Gastrocnemius medialis (tissue), 4 donors: ENCODE measurements around the gene USP44.

Experiments
- POLR2A ChIP-seq, 2 donors: fragments of 450-650 bp; IDR thresholded peaks; one replicate each; pipeline ENCODE4 v1.6.1; 2017; ENCODE audit warnings: antibody characterized with exemption in 2 of 2, mild to moderate bottlenecking in 2 of 2, moderate library complexity in 2 of 2
- TF ChIP-seq, protein P1 (sequence below), 5 experiments: fragments of 450-650 bp in 3 of 5; fragments of 200-600 bp in 2 of 5; sonication (generic) in 2 of 5; IDR thresholded peaks in 4 of 5; conservative IDR thresholded peaks in 1 of 5; 1 replicate in 4 of 5; 2 replicates in 1 of 5; pipeline ENCODE4 v1.5.1; 2016 to 2019; ENCODE audit warnings: antibody characterized with exemption in 5 of 5, mild to moderate bottlenecking in 3 of 5, moderate library complexity in 3 of 5

DNA sequence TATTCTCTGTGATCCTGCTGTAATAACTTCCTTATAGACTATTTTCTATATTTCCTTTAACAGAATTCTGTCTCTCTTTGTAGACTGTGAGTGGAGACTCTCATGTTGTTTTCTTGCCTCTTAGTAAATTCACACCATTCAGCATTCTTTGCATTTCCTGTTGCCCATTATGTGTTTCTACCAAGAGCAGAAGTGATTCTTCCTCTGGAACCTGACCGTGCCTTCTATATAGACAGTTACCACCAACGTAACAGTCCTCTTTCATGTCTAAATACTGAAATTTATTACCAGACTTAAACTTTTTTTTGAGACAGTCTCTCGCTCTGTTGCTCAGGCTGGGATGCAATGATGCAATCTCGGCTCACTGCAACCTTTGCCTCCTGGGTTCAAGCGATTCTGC, 46.2 kb downstream of the USP44 start:
- TF ChIP-seq, protein P1, sequence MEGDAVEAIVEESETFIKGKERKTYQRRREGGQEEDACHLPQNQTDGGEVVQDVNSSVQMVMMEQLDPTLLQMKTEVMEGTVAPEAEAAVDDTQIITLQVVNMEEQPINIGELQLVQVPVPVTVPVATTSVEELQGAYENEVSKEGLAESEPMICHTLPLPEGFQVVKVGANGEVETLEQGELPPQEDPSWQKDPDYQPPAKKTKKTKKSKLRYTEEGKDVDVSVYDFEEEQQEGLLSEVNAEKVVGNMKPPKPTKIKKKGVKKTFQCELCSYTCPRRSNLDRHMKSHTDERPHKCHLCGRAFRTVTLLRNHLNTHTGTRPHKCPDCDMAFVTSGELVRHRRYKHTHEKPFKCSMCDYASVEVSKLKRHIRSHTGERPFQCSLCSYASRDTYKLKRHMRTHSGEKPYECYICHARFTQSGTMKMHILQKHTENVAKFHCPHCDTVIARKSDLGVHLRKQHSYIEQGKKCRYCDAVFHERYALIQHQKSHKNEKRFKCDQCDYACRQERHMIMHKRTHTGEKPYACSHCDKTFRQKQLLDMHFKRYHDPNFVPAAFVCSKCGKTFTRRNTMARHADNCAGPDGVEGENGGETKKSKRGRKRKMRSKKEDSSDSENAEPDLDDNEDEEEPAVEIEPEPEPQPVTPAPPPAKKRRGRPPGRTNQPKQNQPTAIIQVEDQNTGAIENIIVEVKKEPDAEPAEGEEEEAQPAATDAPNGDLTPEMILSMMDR (IDR thresholded peaks at IDR 0.05 in 4 of 5, conservative IDR thresholded peaks at IDR 0.05 in 1 of 5): no peak
- no peak for TF ChIP-seq POLR2A (IDR thresholded peaks at IDR 0.05)
